Vagina (tissue), 2 donors: ENCODE results near the gene NFAM1. TPM values are rescaled to one million over a fixed set of nuclear protein-coding genes. Genes with fewer than 3 reads are reported as not detected.

Source experiments
- DNase-seq, 2 donors: peaks; one replicate each; pipeline ENCODE4 v3.0.0-alpha.2; 2017; ENCODE audit errors: extremely low spot score in 2 of 2
- H3K27ac ChIP-seq: fragments of 200-600 bp; sonication (generic); one replicate; pipeline ENCODE4 v1.5.1; 2019
- H3K27me3 ChIP-seq: fragments of 200-600 bp; sonication (generic); one replicate; pipeline ENCODE4 v1.5.1; 2019
- H3K36me3 ChIP-seq, 2 donors: fragments of 200-600 bp; sonication (generic); one replicate each; pipeline ENCODE4 v1.5.1; 2017 to 2019
- H3K4me1 ChIP-seq: fragments of 200-600 bp; sonication (generic); one replicate; pipeline ENCODE4 v1.5.1; 2019
- H3K4me3 ChIP-seq, 2 donors: fragments of 200-600 bp; sonication (generic); 1 replicate in 1 of 2; 2 replicates in 1 of 2; pipeline ENCODE4 v1.5.1; 2016 to 2019
- H3K9me3 ChIP-seq: fragments of 200-600 bp; sonication (generic); one replicate; pipeline ENCODE4 v1.5.1; 2019
- POLR2A ChIP-seq, 2 donors: fragments of 450-650 bp; IDR thresholded peaks; one replicate each; pipeline ENCODE4 v1.6.1; 2017; ENCODE audit warnings: antibody characterized with exemption in 2 of 2, mild to moderate bottlenecking in 2 of 2, moderate library complexity in 2 of 2
- POLR2AphosphoS5 ChIP-seq, 2 donors: sonication (generic); formaldehyde crosslinking; IDR thresholded peaks; one replicate each; pipeline ENCODE4 v1.9.0; 2017; ENCODE audit warnings: antibody characterized with exemption in 2 of 2, mild to moderate bottlenecking in 2 of 2, low read depth in 1 of 2; ENCODE audit not compliant: insufficient read depth in 1 of 2
- intact Hi-C: fragments of 100-400 bp; cut with DNase I; formaldehyde crosslinking; loops from one replicate; pipeline ENCODE4 v1.15.1; 2023
- total RNA-seq: library from RNA; depleted of rRNA; stranded (reverse); fragments of >200 nt; gene quantifications from one replicate; pipeline ENCODE4 v1.2.3, GENCODE V29; 2016
- TF ChIP-seq, protein P1 (sequence below), 3 experiments: fragments of 450-650 bp in 2 of 3; fragments of 200-600 bp in 1 of 3; sonication (generic) in 1 of 3; IDR thresholded peaks; one replicate each; pipeline ENCODE4 v1.5.1; 2017 to 2019; ENCODE audit warnings: antibody characterized with exemption in 3 of 3, mild to moderate bottlenecking in 2 of 3, moderate library complexity in 2 of 3

Gene NFAM1
- total RNA-seq, result 1.7 TPM

DNA sequence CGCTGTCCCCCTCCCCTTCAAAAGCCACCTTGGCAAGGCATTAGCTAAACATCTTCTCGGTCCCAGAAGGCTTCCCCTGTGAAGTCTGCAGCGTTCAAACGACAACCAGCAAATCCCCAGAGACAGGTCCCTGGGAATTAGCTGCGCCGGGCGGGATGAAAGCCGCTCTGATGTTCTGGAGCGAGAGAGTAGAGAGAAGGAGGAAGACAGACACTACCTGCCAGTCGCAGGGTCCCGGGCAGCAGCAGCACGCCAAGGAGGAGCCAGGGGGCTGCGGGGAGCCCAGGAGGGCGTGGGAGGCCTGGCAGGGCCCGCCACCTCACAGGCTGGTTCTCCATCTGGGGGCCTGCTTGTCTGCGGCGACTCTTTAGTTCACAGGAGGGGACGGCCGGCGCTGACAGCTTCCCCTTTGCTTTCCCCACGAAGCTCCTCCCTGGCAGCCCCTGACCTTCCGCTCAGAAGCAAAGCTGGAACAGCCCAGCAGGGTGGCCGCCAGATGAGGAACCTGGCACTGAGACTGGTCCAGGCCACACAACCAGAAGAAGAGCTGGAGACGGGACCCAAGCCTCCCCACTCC lies at the start of gene NFAM1:
NFAM1 (minus strand) TSS at position 384 of the 577 bp plus-strand sequence; CDS start at position 338, 46 bp downstream.
- Histone ChIP-seq H3K27ac (no peak within 1 kb of the TSS), H3K4me3 (peak within 1 kb of the TSS; percentile 0 to 3), H3K4me1 (peaks cover 32% of the 10 kb centered on the region), H3K9me3 (no peaks in the 10 kb centered on the region), H3K27me3 (no peaks in the 10 kb centered on the region), H3K36me3 (no peaks in the 10 kb centered on the region)
- intact Hi-C loops, result loop anchor here (5.0 to 10.0 kb wide), 2 partner anchors 60 to 157 kb away; partner anchors contain the start of gene TCF20
- no peak for DNase-seq
- TF ChIP-seq, protein P1, sequence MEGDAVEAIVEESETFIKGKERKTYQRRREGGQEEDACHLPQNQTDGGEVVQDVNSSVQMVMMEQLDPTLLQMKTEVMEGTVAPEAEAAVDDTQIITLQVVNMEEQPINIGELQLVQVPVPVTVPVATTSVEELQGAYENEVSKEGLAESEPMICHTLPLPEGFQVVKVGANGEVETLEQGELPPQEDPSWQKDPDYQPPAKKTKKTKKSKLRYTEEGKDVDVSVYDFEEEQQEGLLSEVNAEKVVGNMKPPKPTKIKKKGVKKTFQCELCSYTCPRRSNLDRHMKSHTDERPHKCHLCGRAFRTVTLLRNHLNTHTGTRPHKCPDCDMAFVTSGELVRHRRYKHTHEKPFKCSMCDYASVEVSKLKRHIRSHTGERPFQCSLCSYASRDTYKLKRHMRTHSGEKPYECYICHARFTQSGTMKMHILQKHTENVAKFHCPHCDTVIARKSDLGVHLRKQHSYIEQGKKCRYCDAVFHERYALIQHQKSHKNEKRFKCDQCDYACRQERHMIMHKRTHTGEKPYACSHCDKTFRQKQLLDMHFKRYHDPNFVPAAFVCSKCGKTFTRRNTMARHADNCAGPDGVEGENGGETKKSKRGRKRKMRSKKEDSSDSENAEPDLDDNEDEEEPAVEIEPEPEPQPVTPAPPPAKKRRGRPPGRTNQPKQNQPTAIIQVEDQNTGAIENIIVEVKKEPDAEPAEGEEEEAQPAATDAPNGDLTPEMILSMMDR (IDR thresholded peaks at IDR 0.05), result no peak
- peak in 1 of 2 donors; percentile 9 for TF ChIP-seq POLR2AphosphoS5 (IDR thresholded peaks at IDR 0.05; ENCODE audit: insufficient read depth in 1 of 2, low read depth in 1 of 2)

GRCh38 chr22:42475122-42475521 lies 42.9 kb upstream of the NFAM1 start:
- TF ChIP-seq POLR2A (IDR thresholded peaks at IDR 0.05) (no peak), POLR2AphosphoS5 (IDR thresholded peaks at IDR 0.05; ENCODE audit: insufficient read depth in 1 of 2, low read depth in 1 of 2) (no peak)
- TF ChIP-seq, protein P1 (IDR thresholded peaks at IDR 0.05), result no peak
- Histone ChIP-seq H3K27me3 (no peaks in the 10 kb centered on the region), H3K9me3 (no peaks in the 10 kb centered on the region), H3K4me3 (no peak overlapping the region), H3K4me1 (no peaks in the 10 kb centered on the region), H3K27ac (no peak overlapping the region), H3K36me3 (no peaks in the 10 kb centered on the region)
- intact Hi-C loops, result no loop called here
- DNase-seq, result no peak

- Histone ChIP-seq H3K27me3 (no peaks in the 10 kb centered on the region), H3K4me3 (no peak overlapping the region), H3K4me1 (no peaks in the 10 kb centered on the region), H3K27ac (no peak overlapping the region), H3K36me3 (no peaks in the 10 kb centered on the region), H3K9me3 (no peaks in the 10 kb centered on the region)
- TF ChIP-seq POLR2A (IDR thresholded peaks at IDR 0.05), result no peak
- TF ChIP-seq, protein P1 (IDR thresholded peaks at IDR 0.05), result peak in 2 of 3 experiments; percentile 51 to 54
- intact Hi-C loops, result no loop called here
- no peak for DNase-seq
Measured at GRCh38 chr22:42473484-42474193, 41.4 kb upstream of the NFAM1 start.

GRCh38 chr22:42472671-42473070 lies 40.5 kb upstream of the NFAM1 start:
- no peak for DNase-seq
- no peaks in the 10 kb centered on the region for H3K4me1 ChIP-seq
- no peak overlapping the region for H3K4me3 ChIP-seq
- H3K27ac ChIP-seq, result no peak overlapping the region
- TF ChIP-seq POLR2A (IDR thresholded peaks at IDR 0.05) (no peak), POLR2AphosphoS5 (IDR thresholded peaks at IDR 0.05; ENCODE audit: insufficient read depth in 1 of 2, low read depth in 1 of 2) (no peak)
- TF ChIP-seq, protein P1 (IDR thresholded peaks at IDR 0.05), result no peak
- no peaks in the 10 kb centered on the region for H3K9me3 ChIP-seq
- H3K36me3 ChIP-seq, result no peaks in the 10 kb centered on the region
- H3K27me3 ChIP-seq, result no peaks in the 10 kb centered on the region
- intact Hi-C loops, result no loop called here

DNA sequence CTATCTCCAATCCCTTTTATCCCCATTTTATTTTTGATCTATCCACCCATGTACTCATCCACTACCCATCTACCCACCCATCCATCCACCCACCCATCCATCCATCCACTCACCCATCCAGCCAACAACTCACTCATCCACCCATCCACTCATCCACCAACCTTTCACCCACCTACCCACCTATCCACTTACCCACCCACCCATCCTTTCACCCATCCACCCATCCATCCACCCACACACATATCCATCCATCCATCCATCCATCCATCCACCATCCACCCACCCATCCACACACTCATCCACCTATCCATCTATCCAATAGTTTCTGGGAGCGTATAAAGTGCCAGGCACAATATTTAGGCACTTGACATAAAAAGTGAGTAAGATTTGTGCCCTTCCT lies 39.2 kb upstream of the NFAM1 start:
- intact Hi-C loops, result no loop called here
- Histone ChIP-seq H3K27me3 (no peaks in the 10 kb centered on the region), H3K36me3 (no peaks in the 10 kb centered on the region), H3K27ac (no peak overlapping the region), H3K9me3 (no peaks in the 10 kb centered on the region), H3K4me1 (no peaks in the 10 kb centered on the region), H3K4me3 (no peak overlapping the region)
- no peak for DNase-seq
- TF ChIP-seq, protein P1 (IDR thresholded peaks at IDR 0.05), result no peak
- TF ChIP-seq POLR2A (IDR thresholded peaks at IDR 0.05) (no peak), POLR2AphosphoS5 (IDR thresholded peaks at IDR 0.05; ENCODE audit: insufficient read depth in 1 of 2, low read depth in 1 of 2) (no peak)
